ENCODE results near the gene ELN. TPM values are rescaled to one million over a fixed set of nuclear protein-coding genes. Genes with fewer than 3 reads are reported as not detected.

ELN gene
- total RNA-seq, 1 experiment from 2014 or later, result 0.26 TPM

DNA sequence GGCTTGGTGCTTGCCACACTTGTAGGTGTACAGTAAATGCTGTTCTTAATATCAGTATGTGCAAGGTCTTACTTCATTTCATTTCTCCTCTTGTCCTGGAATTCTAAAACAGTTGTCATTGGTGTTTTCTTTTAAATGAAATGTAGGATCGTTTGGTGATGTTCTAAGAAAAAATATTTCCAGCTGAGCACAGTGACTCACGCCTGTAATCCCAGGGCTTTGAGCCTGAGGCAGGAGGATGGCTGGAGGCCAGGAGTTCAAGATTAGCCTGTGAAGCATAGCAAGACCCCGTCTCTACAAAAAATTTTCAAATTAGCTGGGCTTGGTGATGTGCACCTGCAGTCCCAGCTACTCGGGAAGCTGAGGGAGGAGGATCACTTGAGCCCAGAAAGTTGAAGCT lies 32.6 kb upstream of the ELN start:
- TF ChIP-seq, protein P1, sequence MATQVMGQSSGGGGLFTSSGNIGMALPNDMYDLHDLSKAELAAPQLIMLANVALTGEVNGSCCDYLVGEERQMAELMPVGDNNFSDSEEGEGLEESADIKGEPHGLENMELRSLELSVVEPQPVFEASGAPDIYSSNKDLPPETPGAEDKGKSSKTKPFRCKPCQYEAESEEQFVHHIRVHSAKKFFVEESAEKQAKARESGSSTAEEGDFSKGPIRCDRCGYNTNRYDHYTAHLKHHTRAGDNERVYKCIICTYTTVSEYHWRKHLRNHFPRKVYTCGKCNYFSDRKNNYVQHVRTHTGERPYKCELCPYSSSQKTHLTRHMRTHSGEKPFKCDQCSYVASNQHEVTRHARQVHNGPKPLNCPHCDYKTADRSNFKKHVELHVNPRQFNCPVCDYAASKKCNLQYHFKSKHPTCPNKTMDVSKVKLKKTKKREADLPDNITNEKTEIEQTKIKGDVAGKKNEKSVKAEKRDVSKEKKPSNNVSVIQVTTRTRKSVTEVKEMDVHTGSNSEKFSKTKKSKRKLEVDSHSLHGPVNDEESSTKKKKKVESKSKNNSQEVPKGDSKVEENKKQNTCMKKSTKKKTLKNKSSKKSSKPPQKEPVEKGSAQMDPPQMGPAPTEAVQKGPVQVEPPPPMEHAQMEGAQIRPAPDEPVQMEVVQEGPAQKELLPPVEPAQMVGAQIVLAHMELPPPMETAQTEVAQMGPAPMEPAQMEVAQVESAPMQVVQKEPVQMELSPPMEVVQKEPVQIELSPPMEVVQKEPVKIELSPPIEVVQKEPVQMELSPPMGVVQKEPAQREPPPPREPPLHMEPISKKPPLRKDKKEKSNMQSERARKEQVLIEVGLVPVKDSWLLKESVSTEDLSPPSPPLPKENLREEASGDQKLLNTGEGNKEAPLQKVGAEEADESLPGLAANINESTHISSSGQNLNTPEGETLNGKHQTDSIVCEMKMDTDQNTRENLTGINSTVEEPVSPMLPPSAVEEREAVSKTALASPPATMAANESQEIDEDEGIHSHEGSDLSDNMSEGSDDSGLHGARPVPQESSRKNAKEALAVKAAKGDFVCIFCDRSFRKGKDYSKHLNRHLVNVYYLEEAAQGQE (IDR thresholded peaks at IDR 0.05; ENCODE audit: insufficient read depth in 1 of 2, low read depth in 2 of 2, low read length in 1 of 2), result no peak
- TF ChIP-seq SIN3A (IDR thresholded peaks at IDR 0.05; ENCODE audit: borderline replicate concordance, insufficient read depth, low read depth, low read length), result no peak
- TF ChIP-seq POLR2AphosphoS5 (IDR thresholded peaks at IDR 0.05; ENCODE audit: low read depth, low read length), result no peak
- no peak for TF ChIP-seq CTCF (IDR thresholded peaks at IDR 0.05)
- TF ChIP-seq TCF7L2 (IDR thresholded peaks at IDR 0.05; ENCODE audit: low read depth, low read length), result no peak
- DNase-seq (ENCODE audit: low read depth, low spot score), result no peak
- ATAC-seq, result no peak
- no TSS peak for BruUV-seq (replicated peaks)
- H3K27me3 ChIP-seq (ENCODE audit: control insufficient read depth, insufficient read depth, low read length), result no peaks in the 10 kb centered on the region
- H3K9me3 ChIP-seq (ENCODE audit: control insufficient read depth, insufficient read depth, low read depth, low read length), result no peaks in the 10 kb centered on the region
- ChIA-PET CTCF (no interaction called here), POLR2A (no interaction called here)
- H3K4me1 ChIP-seq (ENCODE audit: control insufficient read depth, insufficient read depth, low read length), result no peaks in the 10 kb centered on the region
- H3K4me3 ChIP-seq (ENCODE audit: low read depth in 2 of 2, low read length in 2 of 2), result no peak overlapping the region
- H3K27ac ChIP-seq (ENCODE audit: low read length), result no peak overlapping the region
- in situ Hi-C loops (cut with HindIII; ENCODE audit: low pct_unique_long_range_greater_than_20kb, low sequenced_read_pairs) (no loop called here), intact Hi-C loops (cut with micrococcal nuclease; ENCODE audit: unreplicated experiment) (no loop called here)
- no peaks in the 10 kb centered on the region for H3K36me3 ChIP-seq (ENCODE audit: control insufficient read depth, insufficient read depth, low read length)

GRCh38 chr7:73995821-73996511 lies 32.0 kb upstream of the ELN start:
- no peaks in the 10 kb centered on the region for H3K4me1 ChIP-seq (ENCODE audit: control insufficient read depth, insufficient read depth, low read length)
- in situ Hi-C loops (cut with HindIII; ENCODE audit: low pct_unique_long_range_greater_than_20kb, low sequenced_read_pairs), result no loop called here
- H3K9me3 ChIP-seq (ENCODE audit: control insufficient read depth, insufficient read depth, low read depth, low read length), result no peaks in the 10 kb centered on the region
- intact Hi-C loops (cut with micrococcal nuclease; ENCODE audit: unreplicated experiment), result no loop called here
- POLR2A ChIA-PET, result no interaction called here
- H3K27ac ChIP-seq (ENCODE audit: low read length), result no peak overlapping the region
- BruUV-seq (replicated peaks), result no TSS peak
- H3K4me3 ChIP-seq (ENCODE audit: low read depth in 2 of 2, low read length in 2 of 2), result no peak overlapping the region
- no peak for DNase-seq (ENCODE audit: low read depth, low spot score)
- H3K27me3 ChIP-seq (ENCODE audit: control insufficient read depth, insufficient read depth, low read length), result no peaks in the 10 kb centered on the region
- ATAC-seq, result no peak
- H3K36me3 ChIP-seq (ENCODE audit: control insufficient read depth, insufficient read depth, low read length), result no peaks in the 10 kb centered on the region
- TF ChIP-seq, protein P1 (IDR thresholded peaks at IDR 0.05; ENCODE audit: insufficient read depth in 1 of 2, low read depth in 2 of 2, low read length in 1 of 2), result no peak
- CTCF ChIA-PET, result no interaction called here
